GM12878 (cell line): ENCODE results near the gene SSB. TPM values are rescaled to one million over a fixed set of nuclear protein-coding genes. Genes with fewer than 3 reads are reported as not detected.

Experiments used
- ATAC-seq: fragments of 200-7000 bp; cut with Tn5 transposase; 3 replicates; pipeline ENCODE4 v1.9.1; 2020; ENCODE audit warnings: mild to moderate bottlenecking, moderate library complexity
- BruUV-seq: library from RNA; stranded (reverse); fragments of 400-500 nt; replicated peaks from 2 replicates; lab custom pipeline; 2021; lab: Mats Ljungman, UMichigan
- CTCF ChIA-PET: fragments of 300-600 bp; sonication (Branson Sonifier 250); formaldehyde crosslinking; extraction: SDS; loops from one replicate; lab custom pipeline; 2021; ENCODE audit warnings: inconsistent platforms; lab: Yijun Ruan, JAX
- POLR2A ChIA-PET: fragments of 350-600 bp; formaldehyde crosslinking; extraction: SDS; loops from one replicate; lab custom pipeline; 2021; ENCODE audit warnings: inconsistent platforms; lab: Charles Lee
- RAD21 ChIA-PET: fragments of 300-600 bp; sonication (Branson Sonifier 250); formaldehyde crosslinking; loops from one replicate; lab custom pipeline; 2023; ENCODE audit warnings: antibody characterized with exemption; ENCODE audit not compliant: unreplicated experiment; lab: Charles Lee
- SMC1A ChIA-PET: fragments of 300-600 bp; sonication (Branson Sonifier 250); formaldehyde crosslinking; loops from one replicate; lab custom pipeline; 2023; ENCODE audit not compliant: unreplicated experiment, uncharacterized antibody; lab: Charles Lee
- DNase-seq: peaks from one replicate; pipeline ENCODE4 v3.0.0-alpha.2; 2011; ENCODE audit warnings: low read depth, low spot score
- FAIRE-seq: peaks from 3 replicates; lab custom pipeline; 2011; peaks lifted over from hg19 to GRCh38; lab: Jason Lieb, UNC
- H2AFZ ChIP-seq: 2 replicates; pipeline ENCODE4 v1.6.0; 2011; ENCODE audit warnings: low read depth, low read length, control low read depth; ENCODE audit not compliant: control insufficient read depth
- H3K27ac ChIP-seq: 2 replicates; pipeline ENCODE4 v1.5.1; 2011; ENCODE audit warnings: control low read depth; ENCODE audit not compliant: control insufficient read depth, insufficient read depth
- H3K27me3 ChIP-seq, 2 experiments: replicated peaks in 1 of 2; 2 replicates each; pipeline versions ENCODE4 v1.6.0 to v1.6.1; 2011; ENCODE audit warnings: low read length in 1 of 2; ENCODE audit not compliant: control insufficient read depth in 2 of 2, insufficient read depth in 2 of 2
- H3K36me3 ChIP-seq, 2 experiments: 2 replicates each; pipeline ENCODE4 v1.5.1; 2011; ENCODE audit warnings: low read length in 1 of 2; ENCODE audit not compliant: control insufficient read depth in 2 of 2, insufficient read depth in 2 of 2
- H3K4me1 ChIP-seq: 2 replicates; pipeline ENCODE4 v1.6.1; 2011; ENCODE audit warnings: mild to moderate bottlenecking, low read length, moderate library complexity, mixed read lengths; ENCODE audit not compliant: control insufficient read depth, insufficient read depth
- H3K4me2 ChIP-seq: 2 replicates; pipeline ENCODE4 v1.6.0; 2011; ENCODE audit warnings: control low read depth; ENCODE audit not compliant: control insufficient read depth, insufficient read depth
- H3K4me3 ChIP-seq: fragments of 200-600 bp; sonication (generic); 2 replicates; pipeline ENCODE4 v1.5.1; 2016
- H3K79me2 ChIP-seq: 2 replicates; pipeline ENCODE4 v1.6.0; 2011; ENCODE audit warnings: low read length; ENCODE audit not compliant: control insufficient read depth, insufficient read depth
- H3K9ac ChIP-seq: 2 replicates; pipeline ENCODE4 v1.8.0; 2011; ENCODE audit warnings: low read length, control low read depth, mixed read lengths; ENCODE audit not compliant: control insufficient read depth, insufficient read depth
- H3K9me3 ChIP-seq: replicated peaks from 3 replicates; pipeline ENCODE4 v1.5.1; 2011; ENCODE audit warnings: mild to moderate bottlenecking, low read length; ENCODE audit not compliant: control insufficient read depth, insufficient read depth
- H4K20me1 ChIP-seq: 2 replicates; pipeline ENCODE4 v1.6.0; 2011; ENCODE audit not compliant: control insufficient read depth, insufficient read depth
- BHLHE40 ChIP-seq, 2 experiments: fragments of 450-650 bp in 1 of 2; IDR thresholded peaks; 2 replicates each; pipeline ENCODE4 v1.6.1; 2011 to 2017; ENCODE audit warnings: low read depth in 2 of 2, borderline replicate concordance in 1 of 2, improper control_type of control experiment in 1 of 2, low read length in 1 of 2, mild to moderate bottlenecking in 1 of 2
- HCFC1 ChIP-seq: fragments of 150-350 bp; IDR thresholded peaks from 2 replicates; pipeline ENCODE4 v1.6.1; 2014; ENCODE audit warnings: low read length
- IRF4 ChIP-seq: IDR thresholded peaks from 2 replicates; pipeline ENCODE4 v1.6.1; 2011; ENCODE audit warnings: low read depth, low read length
- KLF5 ChIP-seq: fragments of 450-650 bp; IDR thresholded peaks from 2 replicates; pipeline ENCODE4 v1.6.1; 2014; ENCODE audit warnings: mild to moderate bottlenecking; ENCODE audit not compliant: partially characterized antibody
- MAX ChIP-seq: IDR thresholded peaks from 2 replicates; pipeline ENCODE4 v1.6.1; 2012; ENCODE audit warnings: low read depth, low read length, improper control_type of control experiment
- MTA3 ChIP-seq: IDR thresholded peaks from 2 replicates; pipeline ENCODE4 v1.6.1; 2012; ENCODE audit warnings: low read length, inconsistent platforms, borderline replicate concordance
- MXI1 ChIP-seq: fragments of 150-350 bp; IDR thresholded peaks from 2 replicates; pipeline ENCODE4 v1.6.1; 2011; ENCODE audit warnings: low read depth, mild to moderate bottlenecking, inconsistent platforms, low read length, improper control_type of control experiment
- MYC ChIP-seq: IDR thresholded peaks from 2 replicates; pipeline ENCODE4 v1.6.1; 2011; ENCODE audit warnings: mild to moderate bottlenecking, low read length, moderate library complexity, inconsistent platforms; ENCODE audit not compliant: insufficient read depth, insufficient replicate concordance, insufficient read length, severe bottlenecking
- NBN ChIP-seq: fragments of 450-650 bp; IDR thresholded peaks from 2 replicates; pipeline ENCODE4 v1.6.1; 2016
- NFIC ChIP-seq: IDR thresholded peaks from 2 replicates; pipeline ENCODE4 v1.6.1; 2012; ENCODE audit warnings: low read depth, mild to moderate bottlenecking, inconsistent platforms, low read length, moderate library complexity
- NR2F1 ChIP-seq: fragments of 450-650 bp; conservative IDR thresholded peaks from 2 replicates; pipeline ENCODE4 v1.6.1; 2017; ENCODE audit warnings: mild to moderate bottlenecking
- NRF1 ChIP-seq: conservative IDR thresholded peaks from 2 replicates; pipeline ENCODE4 v1.6.1; 2011; ENCODE audit warnings: mild to moderate bottlenecking, low read depth, low read length, improper control_type of control experiment
- PML ChIP-seq: IDR thresholded peaks from 2 replicates; pipeline ENCODE4 v1.6.1; 2012; ENCODE audit warnings: low read length, inconsistent platforms
- RELB ChIP-seq: fragments of 450-650 bp; IDR thresholded peaks from 2 replicates; pipeline ENCODE4 v1.6.1; 2017; ENCODE audit warnings: low read depth, mild to moderate bottlenecking, moderate library complexity
- SKIL ChIP-seq: fragments of 450-650 bp; IDR thresholded peaks from 2 replicates; pipeline ENCODE4 v1.6.1; 2017; ENCODE audit warnings: mild to moderate bottlenecking, low read depth, inconsistent platforms; ENCODE audit not compliant: poor library complexity, severe bottlenecking
- SMAD1 ChIP-seq: fragments of 450-650 bp; IDR thresholded peaks from 2 replicates; pipeline ENCODE4 v1.6.1; 2018; ENCODE audit warnings: mild to moderate bottlenecking, low read depth; ENCODE audit not compliant: partially characterized antibody
- SREBF1 ChIP-seq: IDR thresholded peaks from 2 replicates; pipeline ENCODE4 v1.6.1; 2012; ENCODE audit warnings: mild to moderate bottlenecking, low read length
- ZNF384 ChIP-seq: IDR thresholded peaks from 2 replicates; pipeline ENCODE4 v1.6.1; 2012; ENCODE audit warnings: low read depth, mild to moderate bottlenecking, low read length, improper control_type of control experiment, borderline replicate concordance
- WGBS: methylation state at CpG from one replicate; pipeline ENCODE4 v1.1.6; 2016; ENCODE audit warnings: low lambda C conversion rate; ENCODE audit not compliant: insufficient replicate concordance, insufficient coverage; ENCODE audit errors: missing lambda C conversion rate; 5-methylcytosine and 5-hydroxymethylcytosine counted together
- in situ Hi-C: fragments of 300-500 bp; cut with MboI; formaldehyde crosslinking; loops from 9 replicates; pipeline ENCODE4 v1.14.3; 2018; ENCODE audit warnings: mixed read lengths
- intact Hi-C: fragments of 100-400 bp; cut with micrococcal nuclease; formaldehyde crosslinking; loops from one replicate; pipeline ENCODE4 v1.14.2; 2022; ENCODE audit not compliant: unreplicated experiment
- polyA plus RNA-seq, 11 experiments: library from polyadenylated mRNA; depleted of rRNA in 4 of 11; unstranded in 6 of 11; stranded (reverse) in 5 of 11; fragments of >200 nt; fragmentation: Nextera tagmentation in 4 of 11; fragmentation: Illumina TruSeq in 1 of 11; extraction: Ambion mirVana in 4 of 11; extraction: Trizol in 1 of 11; gene quantifications; 1 replicate in 1 of 11; 2 replicates in 10 of 11; pipeline versions ENCODE4 v1.2.1 to v1.2.3, GENCODE V29; 2011 to 2016; ENCODE audit warnings: inconsistent platforms in 2 of 11, missing spikeins in 2 of 11, low read depth in 1 of 11
- total RNA-seq, 4 experiments: library from RNA; depleted of rRNA in 3 of 4; stranded (reverse); fragments of >200 nt in 3 of 4; fragmentation: Illumina TruSeq in 1 of 4; extraction: Trizol in 1 of 4; gene quantifications; 2 replicates each; pipeline versions ENCODE4 v1.2.1 to v1.2.3, GENCODE V29; 2013 to 2021

SSB gene
- total and polyA plus RNA-seq, 10 of the 15 experiments (the other 5 are each of a cell fraction or from before 2014, with no cell fraction given): 103 to 313 (median 200) TPM

GRCh38 chr2:169822785-169823392 is 24.2 kb downstream of the SSB start:
- Histone ChIP-seq H3K9ac (peak overlapping the region; percentile 22; the same call in 1 of the 2 replicates), H3K27me3 (no peaks in the 10 kb centered on the region), H3K9me3 (no peaks in the 10 kb centered on the region; the same call in 2 of the 3 replicates), H2AFZ (no peak overlapping the region), H3K36me3 (peaks cover 0 to 13% of the 10 kb centered on the region in 2 experiments; a peak in 2 of 4 replicates), H3K4me3 (peak overlapping the region; percentile 39), H3K27ac (no peak overlapping the region), H4K20me1 (no peaks in the 10 kb centered on the region), H3K4me1 (peaks cover 4% of the 10 kb centered on the region; the same call in 1 of the 2 replicates), H3K79me2 (peaks cover 32% of the 10 kb centered on the region), H3K4me2 (peak overlapping the region; percentile 80)
- DNase-seq (no peak), FAIRE-seq (no peak), ATAC-seq (no peak)
- BruUV-seq: no TSS peak
- RAD21 ChIA-PET: interaction anchor here (0.8 kb wide), 1 partner anchor 10 kb away, joined by 3 read pairs; no protein-coding TSS in a partner anchor
- CTCF ChIA-PET: interaction anchor here (1.1 to 2.7 kb wide), 4 partner anchors 19 to 250 kb away, joined by 3 to 21 read pairs (median 13); partner anchors contain the start of gene FASTKD1
- intact Hi-C loops (loop anchor here (10.0 kb wide), 1 partner anchor 402 kb away; no protein-coding TSS in a partner anchor), in situ Hi-C loops (no loop called here)
- WGBS: 97% methylated on average over 4 of the region's 4 CpGs
- SMC1A ChIA-PET: no interaction called here
- POLR2A ChIA-PET: interaction anchor here (1.7 kb wide), 1 partner anchor 21 kb away, joined by 3 read pairs; no protein-coding TSS in a partner anchor
- no peak for TF ChIP-seq NRF1
- no peak for TF ChIP-seq NBN
- no peak for TF ChIP-seq ZNF384
- TF ChIP-seq BHLHE40 (IDR thresholded peaks at IDR 0.05; ENCODE audit: borderline replicate concordance in 1 of 2, low read depth in 2 of 2, low read length in 1 of 2): no peak
- TF ChIP-seq MYC: no peak
- TF ChIP-seq SREBF1: no peak
- no peak for TF ChIP-seq MAX
- TF ChIP-seq NR2F1: no peak
- TF ChIP-seq IRF4: no peak
- TF ChIP-seq RELB: no peak
- no peak for TF ChIP-seq PML
- TF ChIP-seq MTA3: no peak
- no peak for TF ChIP-seq MXI1
- no peak for TF ChIP-seq SKIL
- no peak for TF ChIP-seq NFIC
- no peak for TF ChIP-seq HCFC1
- TF ChIP-seq SMAD1: no peak
- TF ChIP-seq KLF5: no peak
